ENCODE measurements around the gene GPR26.

GPR26 gene

GRCh38 chr10:123624086-123624485, 42.1 kb upstream of the GPR26 start (continued):
- no peak for TF ChIP-seq ZNF394 (tag by site-specific recombination; IDR thresholded peaks at IDR 0.05; ENCODE audit: borderline replicate concordance)
- no peak for TF ChIP-seq ZNF514 (tag by site-specific recombination; IDR thresholded peaks at IDR 0.05)
- TF ChIP-seq ZNF354C (tag by site-specific recombination; IDR thresholded peaks at IDR 0.05; ENCODE audit: borderline replicate concordance, low read depth), result no peak
- no peak for TF ChIP-seq ZFP41 (tag by site-specific recombination; IDR thresholded peaks at IDR 0.05; ENCODE audit: borderline replicate concordance)
- no peak for TF ChIP-seq PRDM6 (tag by site-specific recombination; IDR thresholded peaks at IDR 0.05)
- no peak for TF ChIP-seq ZNF555 (tag by site-specific recombination; conservative IDR thresholded peaks at IDR 0.05)
- no peak for TF ChIP-seq ZNF530 (tag by site-specific recombination; IDR thresholded peaks at IDR 0.05; ENCODE audit: low read depth)

GRCh38 chr10:123633106-123633505, 33.0 kb upstream of the GPR26 start:
- TF ChIP-seq KLF9 (tag by site-specific recombination; IDR thresholded peaks at IDR 0.05; ENCODE audit: low read depth) (no peak), FEZF1 (tag by site-specific recombination; IDR thresholded peaks at IDR 0.05) (no peak), ZNF658 (tag by site-specific recombination; IDR thresholded peaks at IDR 0.05) (no peak), ZNF426 (tag by site-specific recombination; IDR thresholded peaks at IDR 0.05) (no peak), KLF10 (tag by site-specific recombination; IDR thresholded peaks at IDR 0.05) (no peak)
- POLR2A ChIA-PET, result no interaction called here
- CTCF ChIA-PET, result interaction anchor here (0.8 kb wide), 1 partner anchor 51 kb away, joined by 3 read pairs; no protein-coding TSS in a partner anchor
- Histone ChIP-seq H3K4me3 (ENCODE audit: low read depth, low read length) (no peak overlapping the region), H3K4me1 (ENCODE audit: control insufficient read depth, insufficient read depth, low read length) (no peaks in the 10 kb centered on the region), H3K9me3 (ENCODE audit: control insufficient read depth, insufficient read depth, low read depth, low read length) (no peaks in the 10 kb centered on the region), H3K27ac (ENCODE audit: extremely low read depth, low read depth, low read length) (no peak overlapping the region), H3K36me3 (ENCODE audit: control insufficient read depth in 2 of 2, insufficient read depth in 1 of 2, low read length in 2 of 2) (no peaks in the 10 kb centered on the region)

GRCh38 chr10:123633636-123634035, 32.5 kb upstream of the GPR26 start:
- Histone ChIP-seq H3K27ac (ENCODE audit: extremely low read depth, low read depth, low read length) (no peak overlapping the region), H3K36me3 (ENCODE audit: control insufficient read depth in 2 of 2, insufficient read depth in 1 of 2, low read length in 2 of 2) (no peaks in the 10 kb centered on the region), H3K4me3 (ENCODE audit: low read depth, low read length) (no peak overlapping the region), H3K4me1 (ENCODE audit: control insufficient read depth, insufficient read depth, low read length) (no peaks in the 10 kb centered on the region), H3K9me3 (ENCODE audit: control insufficient read depth, insufficient read depth, low read depth, low read length) (no peaks in the 10 kb centered on the region)
- POLR2A ChIA-PET, result no interaction called here
- TF ChIP-seq ZNF560 (tag by site-specific recombination; IDR thresholded peaks at IDR 0.05; ENCODE audit: borderline replicate concordance), result no peak
- TF ChIP-seq PRDM4 (tag by site-specific recombination; IDR thresholded peaks at IDR 0.05), result no peak
- no peak for TF ChIP-seq ZNF677 (tag by site-specific recombination; IDR thresholded peaks at IDR 0.05)
- no peak for TF ChIP-seq ZSCAN18 (tag by site-specific recombination; IDR thresholded peaks at IDR 0.05)
- no peak for TF ChIP-seq ZNF596 (tag by site-specific recombination; IDR thresholded peaks at IDR 0.05)
- TF ChIP-seq YY1 (tag by site-specific recombination; IDR thresholded peaks at IDR 0.05), result no peak
- TF ChIP-seq ZNF18 (tag by site-specific recombination; IDR thresholded peaks at IDR 0.05), result no peak
- TF ChIP-seq ZEB2 (tag by site-specific recombination; IDR thresholded peaks at IDR 0.05), result no peak
- CTCF ChIA-PET, result no interaction called here

Measured in HEK293 (cell line).